DOHH2 (cell line): ENCODE results near the gene PLK4.

Source experiments
- EZH2phosphoT487 ChIP-seq: fragments of 200-600 bp; sonication (generic); IDR thresholded peaks from 2 replicates; pipeline ENCODE4 v1.6.1; 2017; ENCODE audit warnings: borderline replicate concordance, mild to moderate bottlenecking, antibody characterized with exemption, low read length, moderate library complexity, mixed read lengths
- TF ChIP-seq, protein P1 (sequence below): fragments of 200-600 bp; sonication (generic); IDR thresholded peaks from one replicate; pipeline ENCODE4 v1.5.1; 2014; ENCODE audit warnings: antibody characterized with exemption, mild to moderate bottlenecking, low read depth, low read length; ENCODE audit not compliant: poor library complexity, severe bottlenecking

DNA sequence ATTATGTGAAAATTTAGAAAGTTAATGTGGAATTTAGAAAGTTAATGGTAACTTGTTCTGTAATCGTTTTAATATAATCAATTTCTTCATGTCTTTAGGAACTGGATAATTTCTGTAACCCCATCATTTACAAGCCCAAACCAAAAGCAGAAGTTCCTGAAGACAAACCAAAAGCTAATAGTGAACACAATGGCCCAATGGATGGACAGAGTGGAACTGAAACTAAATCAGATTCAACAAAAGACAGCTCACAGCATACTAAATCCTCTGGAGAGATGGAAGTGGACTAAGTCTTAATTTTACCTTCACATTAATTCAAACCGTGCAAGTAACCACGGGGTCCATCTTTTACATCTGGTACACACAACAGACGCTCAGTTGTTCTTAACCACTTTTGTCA lies 48.1 kb upstream of the PLK4 start:
- TF ChIP-seq, protein P1, sequence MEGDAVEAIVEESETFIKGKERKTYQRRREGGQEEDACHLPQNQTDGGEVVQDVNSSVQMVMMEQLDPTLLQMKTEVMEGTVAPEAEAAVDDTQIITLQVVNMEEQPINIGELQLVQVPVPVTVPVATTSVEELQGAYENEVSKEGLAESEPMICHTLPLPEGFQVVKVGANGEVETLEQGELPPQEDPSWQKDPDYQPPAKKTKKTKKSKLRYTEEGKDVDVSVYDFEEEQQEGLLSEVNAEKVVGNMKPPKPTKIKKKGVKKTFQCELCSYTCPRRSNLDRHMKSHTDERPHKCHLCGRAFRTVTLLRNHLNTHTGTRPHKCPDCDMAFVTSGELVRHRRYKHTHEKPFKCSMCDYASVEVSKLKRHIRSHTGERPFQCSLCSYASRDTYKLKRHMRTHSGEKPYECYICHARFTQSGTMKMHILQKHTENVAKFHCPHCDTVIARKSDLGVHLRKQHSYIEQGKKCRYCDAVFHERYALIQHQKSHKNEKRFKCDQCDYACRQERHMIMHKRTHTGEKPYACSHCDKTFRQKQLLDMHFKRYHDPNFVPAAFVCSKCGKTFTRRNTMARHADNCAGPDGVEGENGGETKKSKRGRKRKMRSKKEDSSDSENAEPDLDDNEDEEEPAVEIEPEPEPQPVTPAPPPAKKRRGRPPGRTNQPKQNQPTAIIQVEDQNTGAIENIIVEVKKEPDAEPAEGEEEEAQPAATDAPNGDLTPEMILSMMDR, result no peak
- TF ChIP-seq EZH2phosphoT487, result no peak
